Neural cell (in vitro differentiated cells): ENCODE data around the gene PPFIBP1. TPM values are rescaled to one million over a fixed set of nuclear protein-coding genes. Genes with fewer than 3 reads are reported as not detected.

Source experiments
- H2AFZ ChIP-seq: fragments of 200-600, 300-800 bp; sonication (generic), shearing (Covaris generic); 2 replicates; pipeline ENCODE4 v1.6.0; 2014; ENCODE audit warnings: low read depth, mild to moderate bottlenecking, antibody characterized with exemption, low read length, moderate library complexity
- H3F3A ChIP-seq: fragments of 200-600 bp; shearing (Covaris generic); 2 replicates; pipeline ENCODE4 v1.6.1; 2016; ENCODE audit warnings: mild to moderate bottlenecking, moderate library complexity, mixed read lengths, antibody characterized with exemption, low read length; ENCODE audit not compliant: insufficient read depth, poor library complexity, severe bottlenecking
- H3K27ac ChIP-seq: fragments of 200-600, 300-800 bp; sonication (generic), shearing (Covaris generic); 2 replicates; pipeline ENCODE4 v1.5.1; 2014; ENCODE audit warnings: mild to moderate bottlenecking, low read length, moderate library complexity
- H3K27me3 ChIP-seq: fragments of 300-800, 200-600 bp; sonication (generic), shearing (Covaris generic); 2 replicates; pipeline ENCODE4 v1.6.0; 2014; ENCODE audit warnings: mild to moderate bottlenecking, low read depth, low read length, moderate library complexity; ENCODE audit not compliant: insufficient read depth
- H3K36me3 ChIP-seq: fragments of 300-800, 200-600 bp; sonication (generic), shearing (Covaris generic); 2 replicates; pipeline ENCODE4 v1.5.1; 2014; ENCODE audit warnings: mild to moderate bottlenecking, antibody characterized with exemption, low read length, moderate library complexity; ENCODE audit not compliant: insufficient read depth
- H3K4me2 ChIP-seq: fragments of 300-800, 200-600 bp; sonication (generic), shearing (Covaris generic); 2 replicates; pipeline ENCODE4 v1.6.0; 2014; ENCODE audit warnings: mild to moderate bottlenecking, low read length
- H3K4me3 ChIP-seq: fragments of 300-800, 200-600 bp; sonication (generic), shearing (Covaris generic); 2 replicates; pipeline ENCODE4 v1.5.1; 2014; ENCODE audit warnings: mild to moderate bottlenecking, low read length, moderate library complexity
- H3K79me2 ChIP-seq: fragments of 200-600 bp; shearing (Covaris generic); replicated peaks from 2 replicates; pipeline ENCODE4 v1.6.0; 2014; ENCODE audit warnings: mild to moderate bottlenecking, low read length, moderate library complexity; ENCODE audit not compliant: insufficient read depth
- H3K9ac ChIP-seq: fragments of 300-800, 200-600 bp; sonication (generic), shearing (Covaris generic); 2 replicates; pipeline ENCODE4 v1.6.1; 2016; ENCODE audit warnings: mild to moderate bottlenecking, low read length, mixed read lengths
- H3K9me2 ChIP-seq: fragments of 200-600 bp; shearing (Covaris generic); 2 replicates; pipeline ENCODE4 v1.6.1; 2016; ENCODE audit warnings: mild to moderate bottlenecking, low read length, mixed read lengths; ENCODE audit not compliant: insufficient read depth
- H3K9me3 ChIP-seq: fragments of 200-600, 300-800 bp; sonication (generic), shearing (Covaris generic); 2 replicates; pipeline ENCODE4 v1.6.1; 2016; ENCODE audit warnings: mild to moderate bottlenecking, mixed run types, low read length, moderate library complexity, mixed read lengths
- H4K20me1 ChIP-seq: fragments of 200-600 bp; shearing (Covaris generic); 2 replicates; pipeline ENCODE4 v1.6.1; 2016; ENCODE audit warnings: mild to moderate bottlenecking, mixed run types; ENCODE audit not compliant: insufficient read depth
- CTCF ChIP-seq: fragments of 450-650 bp; IDR thresholded peaks from 2 replicates; pipeline ENCODE4 v1.5.1; 2014; ENCODE audit warnings: antibody characterized with exemption, mild to moderate bottlenecking, moderate library complexity; ENCODE audit not compliant: poor library complexity, severe bottlenecking
- EP300 ChIP-seq: fragments of 450-650 bp; conservative IDR thresholded peaks from 2 replicates; pipeline ENCODE4 v1.6.1; 2014; ENCODE audit warnings: antibody characterized with exemption, mild to moderate bottlenecking, moderate library complexity; ENCODE audit not compliant: poor library complexity, severe bottlenecking
- EZH2 ChIP-seq: fragments of 200-600, 300-800 bp; shearing (Covaris generic), sonication (generic); IDR thresholded peaks from 2 replicates; pipeline ENCODE4 v1.6.1; 2014; ENCODE audit warnings: antibody characterized with exemption, low read length, borderline replicate concordance, mild to moderate bottlenecking; ENCODE audit not compliant: insufficient read depth, poor library complexity, severe bottlenecking
- MXI1 ChIP-seq: fragments of 450-650 bp; conservative IDR thresholded peaks from 2 replicates; pipeline ENCODE4 v1.6.1; 2014; ENCODE audit warnings: antibody characterized with exemption, mild to moderate bottlenecking; ENCODE audit not compliant: poor library complexity, severe bottlenecking
- POLR2AphosphoS5 ChIP-seq: IDR thresholded peaks from 2 replicates; pipeline ENCODE4 v1.6.1; 2012
- RAD21 ChIP-seq: fragments of 450-650 bp; conservative IDR thresholded peaks from 2 replicates; pipeline ENCODE4 v1.6.1; 2014; ENCODE audit warnings: antibody characterized with exemption, mild to moderate bottlenecking, moderate library complexity
- REST ChIP-seq: IDR thresholded peaks from 2 replicates; pipeline ENCODE4 v1.6.1; 2012; ENCODE audit warnings: borderline replicate concordance
- SMC3 ChIP-seq: fragments of 450-650 bp; conservative IDR thresholded peaks from 2 replicates; pipeline ENCODE4 v1.6.1; 2014; ENCODE audit warnings: antibody characterized with exemption, mild to moderate bottlenecking, moderate library complexity; ENCODE audit not compliant: poor library complexity
- TAF1 ChIP-seq: IDR thresholded peaks from 2 replicates; pipeline ENCODE4 v1.6.1; 2012; ENCODE audit warnings: low read depth
- polyA plus RNA-seq: library from polyadenylated mRNA; depleted of rRNA; stranded (reverse); fragments of >200 nt; gene quantifications from 2 replicates; pipeline ENCODE4 v1.2.3, GENCODE V29; 2014

Gene PPFIBP1
- polyA plus RNA-seq, 1 donor from 2014 or later = 30.2 TPM

- no peaks in the 10 kb centered on the region for H3K9me3 ChIP-seq
- no peaks in the 10 kb centered on the region for H3K27me3 ChIP-seq
- no peak overlapping the region for H3K27ac ChIP-seq
- no peak overlapping the region for H3K9ac ChIP-seq
- TF ChIP-seq EZH2 (no peak), REST (no peak), MXI1 (no peak), RAD21 (no peak), CTCF (no peak), SMC3 (no peak), POLR2AphosphoS5 (no peak), EP300 (no peak), TAF1 (no peak)
- no peaks in the 10 kb centered on the region for H3K36me3 ChIP-seq
- H3K9me2 ChIP-seq = no peaks in the 10 kb centered on the region
- no peak overlapping the region for H2AFZ ChIP-seq
- H3F3A ChIP-seq = no peaks in the 10 kb centered on the region
- no peaks in the 10 kb centered on the region for H3K79me2 ChIP-seq
- H3K4me3 ChIP-seq = no peak overlapping the region
- H4K20me1 ChIP-seq = no peaks in the 10 kb centered on the region
- H3K4me2 ChIP-seq = no peak overlapping the region
These were observed 96.1 kb downstream of the PPFIBP1 start for GRCh38 chr12:27620121-27620520.

- Histone ChIP-seq H3K27ac (no peak overlapping the region), H3F3A (no peaks in the 10 kb centered on the region), H3K4me3 (no peak overlapping the region), H4K20me1 (no peaks in the 10 kb centered on the region), H3K9me2 (no peaks in the 10 kb centered on the region), H3K79me2 (no peaks in the 10 kb centered on the region), H3K9me3 (no peaks in the 10 kb centered on the region), H2AFZ (no peak overlapping the region), H3K4me2 (no peak overlapping the region), H3K27me3 (no peaks in the 10 kb centered on the region), H3K36me3 (no peaks in the 10 kb centered on the region), H3K9ac (no peak overlapping the region)
- TF ChIP-seq RAD21 = no peak
- no peak for TF ChIP-seq CTCF
- TF ChIP-seq REST = no peak
- no peak for TF ChIP-seq SMC3
- TF ChIP-seq POLR2AphosphoS5 = no peak
- TF ChIP-seq MXI1 = no peak
- no peak for TF ChIP-seq TAF1
- TF ChIP-seq EZH2 = no peak
- no peak for TF ChIP-seq EP300
These were observed 98.6 kb downstream of the PPFIBP1 start for GRCh38 chr12:27622436-27623195.
